Heart left ventricle (tissue), 16 donors: ENCODE results near the gene AHCYL2. TPM values are rescaled to one million over a fixed set of nuclear protein-coding genes. Genes with fewer than 3 reads are reported as not detected.
A peak's percentile ranks its signal among the peaks of the same experiment; 100 is the strongest.

Experiments
- ATAC-seq, 4 donors: fragments of 200-7000 bp; cut with Tn5 transposase; one replicate each; pipeline ENCODE4 v1.9.1; 2020 to 2022; ENCODE audit warnings: moderate library complexity in 4 of 4, mild to moderate bottlenecking in 3 of 4, moderate number of reproducible peaks in 1 of 4
- DNase-seq, 5 donors: peaks; one replicate each; pipeline ENCODE4 v3.0.0-alpha.2; 2020
- H3K27ac ChIP-seq, 12 donors: fragments of 200-600 bp; sonication (generic) in 4 of 12; one replicate each; pipeline versions ENCODE4 v1.5.0 to v1.8.0; 2016 to 2022; ENCODE audit warnings: mild to moderate bottlenecking in 2 of 12
- H3K27me3 ChIP-seq, 9 donors: fragments of 200-600 bp; sonication (generic) in 2 of 9; one replicate each; pipeline versions ENCODE4 v1.5.1 to v1.8.0; 2016 to 2022; ENCODE audit warnings: mild to moderate bottlenecking in 3 of 9
- H3K36me3 ChIP-seq, 9 donors: fragments of 200-600 bp; sonication (generic) in 2 of 9; one replicate each; pipeline versions ENCODE4 v1.5.0 to v1.8.0; 2018 to 2022; ENCODE audit warnings: mild to moderate bottlenecking in 2 of 9
- H3K4me1 ChIP-seq, 12 donors: fragments of 200-600 bp; sonication (generic) in 4 of 12; one replicate each; pipeline versions ENCODE4 v1.5.0 to v1.8.0; 2016 to 2022; ENCODE audit warnings: mild to moderate bottlenecking in 3 of 12
- H3K4me3 ChIP-seq, 12 donors: fragments of 200-600 bp; sonication (generic) in 4 of 12; one replicate each; pipeline versions ENCODE4 v1.5.0 to v1.8.0; 2017 to 2022; ENCODE audit warnings: mild to moderate bottlenecking in 9 of 12, moderate library complexity in 4 of 12
- H3K9me3 ChIP-seq, 12 donors: fragments of 200-600 bp; sonication (generic) in 4 of 12; one replicate each; pipeline versions ENCODE4 v1.5.0 to v1.8.0; 2016 to 2022; ENCODE audit warnings: mild to moderate bottlenecking in 1 of 12
- CTCF ChIP-seq, 12 donors: fragments of 200-600 bp; sonication (generic) in 4 of 12; IDR thresholded peaks; one replicate each; pipeline versions ENCODE4 v1.5.0 to v1.8.0; 2018 to 2022; ENCODE audit warnings: antibody characterized with exemption in 12 of 12, mild to moderate bottlenecking in 5 of 12
- POLR2A ChIP-seq, 2 donors: fragments of 450-650 bp; IDR thresholded peaks; one replicate each; pipeline ENCODE4 v1.6.1; 2017; ENCODE audit warnings: antibody characterized with exemption in 2 of 2, mild to moderate bottlenecking in 2 of 2, moderate library complexity in 2 of 2
- WGBS, 4 donors: extraction: QIAGEN DNeasy Blood & Tissue Kit in 2 of 4; methylation state at CpG; one replicate each; pipeline versions ENCODE4 v1.1.5 to v1.1.7; 2013 to 2018; 5-methylcytosine and 5-hydroxymethylcytosine counted together
- intact Hi-C, 10 donors: fragments of 100-400 bp; cut with DNase I; formaldehyde crosslinking; loops; one replicate each; pipeline versions ENCODE4 v1.11.1 to v1.14.2; 2022
- polyA plus RNA-seq, 2 donors: library from polyadenylated mRNA; stranded (reverse); fragments of 200-250 nt; gene quantifications; one replicate each; pipeline ENCODE4 v1.2.3, GENCODE V29; 2013
- total RNA-seq, 9 donors: library from RNA; depleted of rRNA in 2 of 9; stranded (reverse); fragments of >200 nt in 2 of 9; fragmentation: NEBNext Ultra II Directional in 3 of 9; extraction: Animal tissue kit (Norgen Biotek cat#: 25700) in 3 of 9; gene quantifications; one replicate each; pipeline versions ENCODE4 v1.1.0 to v1.2.4, GENCODE V29; 2016 to 2023
- donor health status: ischemic (EF 13 %, LVEDD 7.1; RV severe dilation, severe dysfunction).
- donor health status: healthy with polysubstance abuse.
- donor health status: DM: no; HTN: yes; CAD: no.
- donor health status: DM: no; HTN: no; CAD: no.
- donor health status: ischemic (EF 25% LVEDD 6.9; RV normal size, moderate dysfunction).
- donor health status: ischemic (EF 25% LVEDD 5.7; RV mildly dilated, moderate dysfunction).
- donor health status: healthy.
- donor health status: DM: yes; HTN: yes; CAD: no.
- donor health status: ischemic (EF 35%, LVEDD 5.7; RV mildly dilated, moderate dysfunction).
- donor health status: nonischemic (EF 11% LVEDD 7.7; RV severe dilation, severe dysfunction).
- donor health status: DM: yes; HTN: yes; CAD: no.
- donor health status: PGD.
- donor health status: ischemic (EF 29% LVEDD 5.4; RV normal size, mild dysfunction).
- donor health status: nonischemic (EF 23%, LVEDD 6.1; RV moderate dilation, normal function).

The AHCYL2 gene
- total and polyA plus RNA-seq, 11 donors, result 1.3 to 7.6 (median 6.2) TPM

GRCh38 chr7:129375141-129375938 is 150.5 kb downstream of the AHCYL2 start:
- Histone ChIP-seq H3K27ac (no peak overlapping the region), H3K27me3 (no peaks in the 10 kb centered on the region), H3K9me3 (no peaks in the 10 kb centered on the region), H3K36me3 (peaks cover 0 to 7% (median 0%) of the 10 kb centered on the region in 9 donors), H3K4me3 (no peak overlapping the region), H3K4me1 (peaks cover 0 to 8% (median 0%) of the 10 kb centered on the region in 12 donors)
- DNase-seq (no peak), ATAC-seq (no peak)
- no peak for TF ChIP-seq CTCF (IDR thresholded peaks at IDR 0.05)
- TF ChIP-seq POLR2A (IDR thresholded peaks at IDR 0.05), result no peak
- 87 to 97% (median 92%) methylated on average over 2 of the region's 2 CpGs for WGBS, 4 donors
- intact Hi-C loops, result loop anchor here in 2 of 10 donors (2.0 to 10.0 kb wide), 2 partner anchors 91 to 439 kb away; no protein-coding TSS in a partner anchor

DNA sequence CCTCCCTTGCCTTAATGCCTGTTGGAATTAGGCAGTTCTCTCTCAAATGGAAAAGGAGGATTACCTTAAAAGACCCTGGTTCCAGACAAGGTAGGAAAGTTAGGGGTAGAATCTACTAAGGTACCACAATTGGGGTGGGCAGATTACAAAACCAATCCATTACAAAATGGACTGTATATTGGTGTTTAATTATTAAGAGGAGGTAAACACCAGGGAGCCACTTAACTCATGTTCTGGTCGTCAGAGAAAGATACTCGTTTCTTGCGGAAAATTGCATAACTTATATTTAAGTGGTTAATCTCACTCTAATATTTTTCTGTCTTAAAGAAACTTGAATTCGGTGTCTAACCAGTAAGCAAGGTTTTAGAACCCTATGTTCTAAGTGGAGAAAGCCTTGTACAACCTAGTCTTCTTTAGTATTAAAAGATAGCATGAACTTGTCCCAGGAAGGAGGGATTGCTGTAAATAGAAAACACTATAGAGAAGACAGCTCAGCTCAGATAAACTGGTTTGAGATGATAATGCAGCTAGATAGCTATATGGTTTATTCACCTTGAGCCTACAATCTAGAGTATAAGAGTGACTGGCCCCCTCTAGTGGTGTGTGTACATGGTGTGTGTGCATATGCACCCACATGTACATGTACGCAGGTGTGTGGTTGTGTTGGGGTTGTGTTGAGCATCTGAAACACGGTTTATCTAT is 151.4 kb downstream of the AHCYL2 start:
- no peak overlapping the region for H3K27ac ChIP-seq

DNA sequence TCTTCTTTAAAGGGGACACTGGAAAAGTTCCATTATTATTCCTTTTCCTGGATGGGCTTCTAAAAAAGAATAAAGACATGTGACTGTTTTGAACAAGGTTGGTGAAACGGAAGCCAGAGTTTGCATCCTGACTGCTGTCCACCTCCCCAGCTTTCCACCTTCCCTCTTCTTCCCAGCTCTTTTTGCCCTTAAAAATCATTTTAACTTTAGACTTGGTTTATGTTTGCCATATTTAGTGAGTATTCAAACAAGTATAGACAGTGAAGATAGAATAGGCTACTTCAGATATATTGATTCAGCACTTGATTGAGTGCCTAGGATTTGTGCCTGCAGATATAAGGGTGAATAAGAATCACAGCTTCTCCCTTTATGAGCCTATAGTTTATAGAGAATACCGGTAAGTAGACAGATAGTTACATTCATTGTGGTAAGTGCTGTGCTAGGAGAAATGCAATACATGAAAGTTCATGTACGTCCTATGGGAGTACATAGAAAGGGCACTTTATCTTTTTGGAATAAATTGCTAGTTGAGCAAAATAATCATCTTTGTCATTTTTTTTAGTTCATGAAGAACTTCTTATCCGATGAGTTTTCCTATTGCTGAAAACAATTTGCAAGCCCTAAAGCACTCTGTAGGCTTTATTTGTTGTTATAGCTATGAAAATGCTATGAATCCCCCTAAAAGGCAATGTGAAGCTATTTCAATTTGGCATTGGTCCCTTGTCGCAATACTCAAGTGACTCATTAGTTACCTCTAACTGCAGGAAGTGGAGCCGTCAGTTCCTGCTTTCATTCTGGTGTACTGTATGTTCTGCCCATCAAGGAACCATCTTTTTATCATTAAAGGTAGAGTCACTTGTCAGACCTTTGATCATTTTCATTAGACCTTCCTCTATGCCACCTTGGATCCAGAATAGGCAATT is 152.2 kb downstream of the AHCYL2 start:
- Histone ChIP-seq H3K4me1 (peaks cover 0 to 8% (median 0%) of the 10 kb centered on the region in 12 donors), H3K27me3 (no peaks in the 10 kb centered on the region), H3K4me3 (no peak overlapping the region), H3K36me3 (peaks cover 0 to 16% (median 0%) of the 10 kb centered on the region in 9 donors), H3K9me3 (no peaks in the 10 kb centered on the region), H3K27ac (no peak overlapping the region)
- ATAC-seq (no peak), DNase-seq (no peak)
- intact Hi-C loops, result loop anchor here in 1 of 10 donors (10.0 kb wide), 1 partner anchor 438 kb away; no protein-coding TSS in a partner anchor
- TF ChIP-seq POLR2A (IDR thresholded peaks at IDR 0.05) (no peak), CTCF (IDR thresholded peaks at IDR 0.05) (peak in 1 of 12 donors; percentile 9)
- WGBS, 4 donors, result 75 to 82% (median 76%) methylated on average over 6 of the region's 6 CpGs

More for the DNA sequence above, 151.4 kb downstream of the AHCYL2 start:
- intact Hi-C loops, result loop anchor here in 1 of 10 donors (10.0 kb wide), 1 partner anchor 439 kb away; no protein-coding TSS in a partner anchor
- H3K36me3 ChIP-seq, result peaks cover 0 to 15% (median 0%) of the 10 kb centered on the region in 9 donors
- TF ChIP-seq POLR2A (IDR thresholded peaks at IDR 0.05) (no peak), CTCF (IDR thresholded peaks at IDR 0.05) (peak; percentile 27 to 60 (median 43))
- no peaks in the 10 kb centered on the region for H3K27me3 ChIP-seq
- DNase-seq (no peak), ATAC-seq (peak in 2 of 4 donors; percentile 54 to 62)
- no peaks in the 10 kb centered on the region for H3K9me3 ChIP-seq
- peaks cover 0 to 8% (median 0%) of the 10 kb centered on the region in 12 donors for H3K4me1 ChIP-seq
- H3K4me3 ChIP-seq, result no peak overlapping the region
- 78 to 84% (median 82%) methylated on average over 6 of the region's 6 CpGs for WGBS, 4 donors
